GM21360 (cell line): ENCODE data around the gene MAP7D2.
A peak's percentile ranks its signal among the peaks of the same experiment; 100 is the strongest.

Experiments used
- ATAC-seq: cut with Tn5 transposase; IDR thresholded peaks from one replicate; pipeline ENCODE4 v1.9.1; 2021; ENCODE audit warnings: mild to moderate bottlenecking, moderate library complexity; ENCODE audit not compliant: unreplicated experiment

MAP7D2 gene

GRCh38 chrX:20116087-20116576 is 575 bp downstream of the MAP7D2 start:
- ATAC-seq: no peak

- no peak for ATAC-seq
These were observed 4.5 kb downstream of the MAP7D2 start for GRCh38 chrX:20112022-20112774.

GRCh38 chrX:20111271-20111670 is 5.4 kb downstream of the MAP7D2 start:
- no peak for ATAC-seq

- no peak for ATAC-seq
These were observed 14.6 kb downstream of the MAP7D2 start for GRCh38 chrX:20101934-20102581.

GRCh38 chrX:20091499-20091898 is 25.2 kb downstream of the MAP7D2 start:
- ATAC-seq: no peak

- ATAC-seq: no peak
These were observed 26.9 kb downstream of the MAP7D2 start for GRCh38 chrX:20089845-20090244.

DNA sequence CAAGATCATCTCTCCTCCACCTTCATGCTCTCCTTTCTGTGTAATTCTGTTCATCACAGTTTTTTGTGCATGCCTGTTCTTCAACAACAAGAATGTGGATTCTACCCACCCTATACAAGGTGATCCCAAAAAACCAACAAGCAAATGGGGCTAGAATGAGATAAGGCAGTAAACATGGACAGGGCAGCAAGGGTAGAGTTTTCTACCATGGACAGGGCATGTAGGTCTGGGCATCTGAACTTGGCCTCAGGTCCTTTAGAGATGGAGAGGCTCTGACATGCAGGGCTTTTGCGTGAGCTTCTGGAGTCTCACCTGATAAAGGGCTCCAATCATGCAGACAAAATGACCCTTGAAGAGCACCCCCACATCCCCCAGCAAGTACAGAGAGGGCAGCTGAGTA is 36.4 kb downstream of the MAP7D2 start:
- no peak for ATAC-seq

- ATAC-seq: no peak
These were observed 45.1 kb downstream of the MAP7D2 start for GRCh38 chrX:20071511-20072079.

DNA sequence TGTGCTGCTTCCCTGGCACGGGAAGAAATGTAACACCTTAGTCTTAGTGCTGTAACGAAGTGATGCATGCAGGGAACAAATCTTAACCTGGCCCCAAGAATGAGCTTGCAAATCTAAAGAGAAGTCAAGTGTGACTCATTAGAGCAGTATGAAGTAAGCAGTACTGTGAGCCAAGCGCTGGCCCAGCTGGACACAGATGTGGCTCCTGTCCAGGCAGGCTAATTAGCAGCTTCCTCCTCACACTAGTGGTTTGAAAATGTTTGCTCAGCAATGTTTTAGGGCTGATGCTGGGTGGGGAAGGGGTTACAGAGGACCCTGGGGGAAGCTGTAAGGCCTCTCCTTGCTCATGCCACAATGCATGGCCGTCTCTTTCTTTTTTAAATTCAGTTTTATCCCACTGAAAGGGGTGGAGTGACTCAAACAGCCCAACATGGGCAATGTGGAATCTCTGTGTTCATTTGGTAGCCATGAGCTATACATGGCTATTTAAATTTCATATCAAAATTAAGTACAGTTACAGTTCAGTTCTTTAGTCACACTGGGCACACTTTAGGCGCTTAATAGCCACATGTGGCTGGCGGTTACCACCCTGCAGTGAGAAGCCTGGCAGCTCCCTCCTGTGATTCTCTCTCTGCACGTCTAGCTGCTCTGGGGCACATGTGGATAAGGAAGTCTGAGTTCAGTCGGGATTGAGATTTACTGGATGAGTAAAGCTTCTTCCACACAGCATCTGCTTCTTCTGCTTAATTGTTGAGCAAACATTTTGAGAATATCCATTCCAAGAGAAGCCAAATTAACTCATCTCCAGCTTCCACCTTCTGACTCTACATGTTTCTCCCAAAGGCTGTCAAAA is 48.8 kb downstream of the MAP7D2 start:
- no peak for ATAC-seq

GRCh38 chrX:20066968-20067708 is 49.6 kb downstream of the MAP7D2 start:
- ATAC-seq: peak; percentile 67

GRCh38 chrX:20063716-20064351 is 52.9 kb downstream of the MAP7D2 start:
- ATAC-seq: no peak

- no peak for ATAC-seq
These were observed 53.6 kb downstream of the MAP7D2 start for GRCh38 chrX:20063153-20063552.

GRCh38 chrX:20061855-20062254 is 54.9 kb downstream of the MAP7D2 start:
- no peak for ATAC-seq

- ATAC-seq: peak; percentile 50
These were observed 55.6 kb downstream of the MAP7D2 start for GRCh38 chrX:20060961-20061748.

GRCh38 chrX:20059467-20060128 is 57.1 kb downstream of the MAP7D2 start:
- no peak for ATAC-seq

- ATAC-seq: no peak
These were observed 59.2 kb downstream of the MAP7D2 start for GRCh38 chrX:20057479-20057878.

DNA sequence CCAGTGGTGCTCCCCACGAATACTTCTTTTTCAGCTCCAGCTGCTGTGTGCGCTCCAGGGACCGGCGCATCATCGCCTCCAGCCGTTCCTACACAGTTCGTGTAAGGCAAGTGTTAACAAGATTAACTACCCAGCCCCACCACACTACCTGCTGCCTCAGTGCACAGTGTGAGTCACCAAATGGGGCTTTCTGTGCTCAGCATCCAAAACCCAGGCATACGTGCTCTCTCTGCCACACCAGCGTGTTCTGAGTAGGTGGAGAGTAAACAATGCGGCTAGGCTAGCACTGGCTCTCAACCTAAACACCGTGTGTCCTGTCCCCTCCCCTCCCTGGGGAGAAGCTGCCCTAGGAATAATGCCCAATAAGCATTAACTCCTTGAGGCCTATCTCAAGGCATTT is 60.0 kb downstream of the MAP7D2 start:
- peak; percentile 79 for ATAC-seq

DNA sequence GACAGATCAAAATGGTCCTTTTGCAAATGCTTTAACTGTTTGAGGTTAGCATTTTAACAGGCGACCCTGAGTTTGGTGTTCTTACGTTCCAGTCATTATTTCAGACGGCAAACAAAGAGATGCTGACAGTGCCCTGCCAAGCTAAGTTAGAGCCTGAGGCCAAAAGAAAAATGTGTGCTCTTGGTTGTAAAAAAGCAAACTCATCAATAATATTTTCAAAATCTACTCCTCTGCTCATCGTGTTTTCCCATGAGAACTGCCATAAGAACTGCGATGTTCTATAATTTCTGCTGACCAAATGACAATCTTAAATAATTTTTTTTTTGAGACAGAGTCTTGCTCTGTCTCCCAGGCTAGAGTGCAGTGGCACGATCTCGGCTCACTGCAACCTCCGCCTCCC is 63.2 kb downstream of the MAP7D2 start:
- ATAC-seq: no peak

- ATAC-seq: no peak
These were observed 69.8 kb downstream of the MAP7D2 start for GRCh38 chrX:20046864-20047263.
